HG02798 (cell line): Measurements from ENCODE around the gene MYO1E.

Experiments used
- ATAC-seq: cut with Tn5 transposase; IDR thresholded peaks from one replicate; pipeline ENCODE4 v1.9.1; 2021; ENCODE audit warnings: mild to moderate bottlenecking; ENCODE audit not compliant: unreplicated experiment, poor library complexity

MYO1E gene

DNA sequence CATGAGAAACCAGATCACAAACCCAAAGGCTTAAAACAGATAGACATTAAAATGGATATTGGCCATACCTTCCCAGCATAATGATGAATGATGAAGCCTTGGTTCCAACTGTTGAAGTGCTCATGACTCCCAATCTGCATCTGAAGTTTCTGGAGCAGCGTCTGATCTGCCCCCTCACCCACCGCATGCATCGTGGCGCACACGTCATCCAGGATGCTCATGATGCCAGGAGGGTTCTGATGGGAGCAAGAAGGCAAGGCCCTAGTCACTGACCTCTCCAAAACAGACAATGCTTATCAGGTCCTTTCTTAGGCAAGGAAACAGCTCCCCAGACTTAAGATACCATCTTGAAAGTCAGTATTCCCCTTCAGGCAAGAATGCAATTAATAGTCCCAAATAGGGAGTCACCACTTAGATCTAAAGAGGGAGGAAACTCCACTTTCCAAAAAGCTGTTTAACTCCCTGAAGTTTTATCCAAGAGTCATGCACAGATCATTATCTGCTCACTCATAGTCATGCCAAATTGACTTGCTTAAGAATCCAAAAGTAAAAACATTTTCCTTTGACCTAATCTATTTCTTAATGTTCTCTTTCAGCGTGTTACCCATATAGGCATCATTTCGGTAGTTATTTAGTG, 163.9 kb downstream of the MYO1E start:
- no peak for ATAC-seq

DNA sequence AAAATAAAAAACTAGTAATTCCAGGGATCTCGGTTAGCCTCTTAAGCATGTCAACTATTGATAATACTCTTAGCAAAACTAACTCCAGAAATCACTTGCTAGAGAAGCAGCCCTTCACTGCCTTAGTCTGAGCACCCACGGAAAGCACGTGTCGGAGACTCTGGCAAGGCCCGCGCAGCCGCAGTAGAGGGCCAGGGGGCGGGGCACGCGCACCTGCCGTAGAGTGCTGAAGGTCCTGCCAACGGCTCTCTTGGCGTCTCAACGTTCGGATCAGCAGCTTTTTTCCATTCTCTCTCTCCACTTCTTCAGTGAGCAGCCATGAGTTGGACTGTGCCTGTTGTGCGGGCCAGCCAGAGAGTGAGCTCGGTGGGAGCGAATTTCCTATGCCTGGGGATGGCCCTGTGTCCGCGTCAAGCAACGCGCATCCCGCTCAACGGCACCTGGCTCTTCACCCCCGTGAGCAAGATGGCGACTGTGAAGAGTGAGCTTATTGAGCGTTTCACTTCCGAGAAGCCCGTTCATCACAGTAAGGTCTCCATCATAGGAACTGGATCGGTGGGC, 166.0 kb downstream of the MYO1E start, which contains the start of gene LDHAL6B:
TSS of gene LDHAL6B (plus strand) at position 221 of the 561 bp plus-strand sequence. CDS start at position 319, 98 bp downstream.
- ATAC-seq: no peak

DNA sequence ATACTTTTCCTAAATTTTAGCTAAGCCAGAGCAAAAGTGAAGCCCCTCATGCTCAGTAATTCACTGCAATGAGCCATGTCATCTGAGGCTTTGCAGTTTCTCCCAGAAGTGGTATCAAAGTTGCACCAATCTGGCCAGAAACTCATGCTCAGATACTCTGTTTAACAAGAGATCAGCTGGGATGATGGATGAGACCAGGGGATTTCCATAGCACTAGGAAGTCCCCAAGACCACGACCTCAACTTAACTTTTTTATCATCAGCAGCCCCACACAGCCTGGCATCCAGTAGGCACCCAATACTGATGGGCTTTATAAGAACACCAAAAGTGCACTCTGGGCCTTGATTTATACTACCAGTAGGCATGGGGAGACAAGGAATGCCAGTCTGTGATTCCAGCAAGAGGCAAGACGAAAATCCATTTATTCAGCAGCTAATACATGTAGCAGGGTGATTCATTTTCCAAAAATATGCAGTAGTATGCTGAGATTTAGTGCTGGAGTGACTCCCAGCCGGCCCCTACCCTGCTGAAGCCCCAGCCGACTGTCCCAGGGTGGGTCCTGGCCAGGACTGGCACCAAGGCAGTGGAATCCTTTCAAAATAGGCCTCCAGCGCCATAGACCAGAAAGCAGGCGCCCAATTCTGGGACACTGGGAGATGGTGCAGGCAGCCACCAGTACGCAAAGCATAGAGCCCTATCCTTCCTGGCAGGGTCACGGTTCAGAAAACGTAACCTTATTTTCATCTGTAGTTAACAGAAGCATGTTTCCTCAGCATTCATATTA, 166.6 kb downstream of the MYO1E start:
- ATAC-seq: no peak

DNA sequence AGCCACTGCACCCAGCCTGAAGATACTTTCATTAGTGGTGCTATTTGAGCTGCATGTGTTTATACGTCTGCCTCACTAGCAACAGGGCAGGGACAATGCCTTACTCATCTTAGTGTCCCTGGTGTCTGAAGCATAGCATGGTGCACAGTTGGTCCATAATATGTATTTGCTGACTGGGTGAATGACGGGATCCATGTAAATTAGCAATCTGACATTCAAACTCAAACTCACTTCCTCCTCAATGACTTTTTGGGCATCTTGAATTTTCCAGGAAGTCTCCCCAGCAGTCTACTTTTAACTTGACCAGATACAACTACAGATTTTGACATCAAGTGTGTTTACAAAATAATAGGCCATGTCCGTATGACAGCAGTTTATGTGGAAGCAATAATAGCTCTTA, 169.0 kb downstream of the MYO1E start:
- ATAC-seq: no peak

DNA sequence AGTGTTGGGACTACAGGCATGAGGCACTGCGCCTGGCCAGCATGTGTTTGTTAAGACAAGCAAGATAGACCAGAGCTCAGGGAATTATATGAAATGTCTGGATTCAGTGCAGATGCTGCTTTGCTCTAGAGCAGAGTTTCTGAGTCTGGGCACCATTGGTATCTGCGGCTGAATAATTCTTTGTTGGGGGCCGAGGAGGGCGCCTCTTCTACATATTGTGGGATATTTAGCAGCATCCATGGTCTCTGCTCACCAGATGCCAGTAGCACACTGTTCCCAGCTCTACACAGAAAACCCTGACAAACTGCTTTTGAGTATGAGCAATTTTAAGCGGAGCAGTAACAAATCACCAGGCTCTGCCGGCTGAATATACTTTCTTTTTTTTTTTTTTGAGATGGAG, 169.7 kb downstream of the MYO1E start:
- ATAC-seq: no peak

DNA sequence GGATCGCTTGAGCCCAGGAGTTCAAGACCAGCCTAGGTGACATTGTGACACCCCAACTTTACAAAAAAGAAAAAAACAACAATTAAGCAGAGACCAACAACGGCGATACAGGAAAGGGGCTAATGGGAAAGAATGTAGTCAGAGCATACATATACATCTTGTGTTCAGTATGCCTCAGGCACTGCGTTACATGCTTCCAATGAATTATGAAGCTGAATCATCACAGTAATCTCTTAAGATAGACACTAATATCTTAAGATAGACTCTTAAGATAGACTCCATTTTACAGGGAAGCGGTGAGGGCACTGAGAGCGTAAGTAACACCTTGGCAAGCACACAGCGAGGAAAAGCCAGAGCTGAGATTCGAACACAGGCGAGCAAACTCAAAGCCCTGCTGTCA, 172.1 kb downstream of the MYO1E start:
- ATAC-seq: no peak

DNA sequence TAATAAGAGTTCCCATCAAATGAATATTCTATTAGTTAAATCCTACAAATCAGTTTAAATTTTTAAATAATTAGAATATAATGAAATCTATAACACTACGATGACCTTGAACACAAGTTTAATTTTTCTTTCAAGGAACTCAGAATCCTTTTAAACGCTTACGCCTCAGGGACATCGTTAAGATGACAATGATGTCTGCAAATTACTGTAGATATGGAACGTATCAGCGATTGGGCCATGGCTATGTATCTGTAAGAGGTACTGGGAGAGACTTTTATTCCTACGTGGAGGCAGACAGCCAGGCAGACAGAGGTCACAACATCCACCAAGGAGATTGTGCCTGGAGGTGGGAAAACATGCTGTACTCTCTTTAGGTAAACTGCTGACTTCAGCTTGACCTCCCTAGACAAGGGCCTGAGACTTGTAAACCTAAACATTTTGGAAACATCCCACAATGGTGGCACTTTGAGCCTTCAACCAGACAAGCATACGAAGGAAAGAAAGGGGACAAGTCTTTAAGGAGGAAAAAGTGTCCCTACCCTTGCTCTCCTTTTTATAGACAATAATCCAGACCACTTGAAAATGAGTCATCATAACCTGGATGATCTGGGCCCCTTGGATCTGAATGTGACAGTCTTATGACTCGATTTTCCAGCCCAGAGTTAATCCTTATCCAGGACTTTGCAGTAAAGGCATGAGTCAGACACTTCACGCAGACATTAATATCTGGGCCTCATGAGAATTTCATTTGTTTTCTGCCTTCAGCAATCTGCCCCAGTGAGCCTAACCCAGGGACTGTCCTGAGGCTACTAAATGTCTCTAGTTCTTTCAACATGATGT, 172.8 kb downstream of the MYO1E start:
- no peak for ATAC-seq

DNA sequence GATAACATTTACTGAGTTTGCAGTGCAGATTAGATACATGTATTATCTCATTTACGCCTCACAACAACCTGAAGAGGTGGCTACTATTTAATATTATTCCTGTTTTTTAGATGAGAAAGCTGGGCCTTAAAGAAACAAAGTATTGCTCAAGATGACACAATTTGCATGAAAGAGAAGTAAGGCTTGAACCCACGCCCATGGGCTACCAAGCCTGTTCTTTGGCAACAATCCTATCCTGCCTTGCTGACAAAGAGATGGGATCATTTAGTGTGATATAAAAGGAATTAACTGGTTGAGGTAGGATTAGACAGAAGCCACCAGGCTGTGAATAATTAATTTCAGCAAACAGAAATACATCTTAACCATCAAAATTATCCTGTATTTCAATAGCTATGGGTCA, 175.2 kb downstream of the MYO1E start:
- no peak for ATAC-seq

DNA sequence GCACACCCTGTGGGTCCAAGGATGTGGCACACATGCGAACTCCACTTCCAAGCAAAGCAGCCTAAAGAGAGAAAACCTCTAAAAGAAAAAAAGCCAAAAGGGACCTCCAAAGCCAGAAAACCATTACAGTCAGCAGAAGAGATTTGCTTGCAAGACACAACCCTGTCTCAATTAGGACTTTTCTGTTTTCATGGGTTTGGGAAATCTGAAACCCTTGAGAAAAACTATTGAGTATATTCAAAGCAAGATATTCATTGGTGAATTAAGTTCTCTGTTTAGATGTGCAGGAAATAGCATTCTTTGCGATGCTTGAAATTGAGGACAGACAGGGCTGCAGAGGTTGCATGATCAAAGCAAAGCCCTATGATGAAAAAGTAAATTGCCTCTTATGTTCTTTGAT, 176.3 kb downstream of the MYO1E start:
- no peak for ATAC-seq

DNA sequence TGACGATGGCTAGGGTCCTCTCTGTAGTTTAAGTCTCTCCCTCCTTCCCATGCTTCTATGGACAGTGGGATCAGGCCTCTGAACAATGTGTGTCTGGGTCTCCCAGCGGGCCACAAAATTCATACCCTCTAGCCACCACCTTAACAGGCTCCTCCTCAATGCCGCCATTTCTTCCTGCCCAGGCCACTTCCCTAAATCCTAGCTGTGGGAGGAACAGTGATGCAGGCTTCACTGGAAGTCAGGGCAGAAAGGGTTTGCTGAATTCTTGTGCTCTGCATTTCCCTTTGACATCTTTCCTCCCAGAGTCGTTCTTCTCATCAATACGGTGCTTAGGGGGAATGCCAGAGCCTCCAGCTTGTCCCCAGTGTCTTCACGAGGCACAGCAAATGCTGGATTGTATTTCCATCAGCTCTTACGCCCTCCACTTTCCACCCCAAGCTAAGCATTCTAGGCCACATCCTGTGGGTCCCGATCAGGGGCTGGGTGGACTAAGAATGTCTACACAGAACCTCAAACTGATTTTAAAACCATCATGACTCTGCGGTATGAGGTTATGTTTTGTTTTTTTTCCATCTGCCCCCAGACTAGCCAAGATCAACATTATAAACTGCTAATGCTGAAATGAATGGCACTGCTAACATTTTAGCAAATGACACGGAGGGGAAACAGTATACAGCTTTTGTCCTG, 177.9 kb downstream of the MYO1E start:
- no peak for ATAC-seq

DNA sequence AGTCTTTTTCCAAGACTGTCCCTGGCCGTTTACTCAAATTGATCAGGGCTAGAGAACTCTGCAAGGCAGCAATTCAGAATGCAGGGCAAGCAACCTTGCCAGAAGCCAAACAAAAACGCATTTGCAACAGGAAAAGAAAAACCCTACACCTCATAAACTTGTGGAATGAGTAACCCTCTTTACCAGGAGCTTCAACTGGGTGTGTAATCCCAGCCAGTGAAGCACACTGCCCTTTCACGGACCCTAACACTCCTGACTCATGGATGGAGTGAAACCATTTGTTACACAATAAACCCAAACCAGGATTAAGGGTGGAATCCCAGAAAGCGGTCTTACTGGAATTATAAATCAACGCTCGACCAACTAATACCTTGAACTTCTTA, 180.8 kb downstream of the MYO1E start:
- ATAC-seq: no peak

DNA sequence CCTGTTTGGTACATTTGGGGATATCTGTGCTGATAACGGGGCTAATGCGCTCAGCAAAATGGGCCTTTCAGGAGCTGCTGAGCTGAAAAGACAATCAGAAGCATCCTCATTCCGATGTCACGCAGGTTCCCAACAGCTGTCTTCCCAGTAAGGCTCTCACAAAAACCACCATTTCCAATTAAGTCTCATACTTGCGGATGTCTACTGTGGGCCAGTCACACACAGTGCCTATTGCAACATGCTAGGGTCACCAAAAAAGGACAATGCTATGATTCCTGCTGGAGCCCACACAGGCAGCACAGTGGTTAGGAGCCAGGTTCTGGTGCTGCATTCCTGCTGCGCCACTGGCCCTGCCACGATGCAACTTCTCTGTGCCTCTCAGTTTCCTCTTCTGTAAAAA, 182.4 kb downstream of the MYO1E start:
- ATAC-seq: no peak

DNA sequence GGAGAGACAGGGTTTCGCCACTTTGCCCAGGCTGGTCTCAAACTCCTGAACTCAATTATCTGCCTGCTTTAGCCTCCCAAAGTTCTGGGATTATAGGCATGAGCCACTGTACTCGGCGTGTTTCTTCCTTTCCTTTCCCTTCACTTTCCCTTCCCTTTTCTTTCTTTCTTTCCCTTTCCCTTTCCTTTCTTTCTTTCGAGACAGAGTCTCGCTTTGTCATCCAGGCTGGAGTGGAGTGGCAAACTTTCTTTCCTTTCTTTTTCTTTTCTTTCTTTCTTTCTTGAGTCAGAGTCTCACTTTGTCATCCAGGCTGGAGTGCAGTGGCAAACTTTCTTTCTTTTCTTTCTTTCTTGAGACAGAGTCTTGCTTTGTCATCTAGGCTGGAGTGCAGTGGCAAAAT, 183.4 kb downstream of the MYO1E start:
- ATAC-seq: no peak

DNA sequence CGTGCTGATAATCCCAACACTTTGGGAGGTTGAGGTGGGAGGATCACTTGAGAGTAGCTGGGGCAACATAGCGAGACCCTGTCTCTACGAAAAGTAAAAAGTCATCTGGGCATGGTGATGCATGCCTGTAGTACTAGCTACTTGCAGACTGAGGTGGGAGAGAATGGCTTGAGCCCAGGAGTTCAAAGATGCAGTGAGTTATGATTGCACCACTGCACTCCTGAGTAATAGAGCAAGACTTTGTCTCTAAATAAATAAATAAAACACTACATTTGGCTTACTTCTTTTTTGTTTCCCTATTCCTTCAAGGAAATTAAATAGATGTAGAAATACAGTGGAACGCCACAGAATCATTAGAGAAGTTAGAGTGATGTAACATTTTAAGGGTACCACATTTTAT, 186.2 kb downstream of the MYO1E start:
- no peak for ATAC-seq

DNA sequence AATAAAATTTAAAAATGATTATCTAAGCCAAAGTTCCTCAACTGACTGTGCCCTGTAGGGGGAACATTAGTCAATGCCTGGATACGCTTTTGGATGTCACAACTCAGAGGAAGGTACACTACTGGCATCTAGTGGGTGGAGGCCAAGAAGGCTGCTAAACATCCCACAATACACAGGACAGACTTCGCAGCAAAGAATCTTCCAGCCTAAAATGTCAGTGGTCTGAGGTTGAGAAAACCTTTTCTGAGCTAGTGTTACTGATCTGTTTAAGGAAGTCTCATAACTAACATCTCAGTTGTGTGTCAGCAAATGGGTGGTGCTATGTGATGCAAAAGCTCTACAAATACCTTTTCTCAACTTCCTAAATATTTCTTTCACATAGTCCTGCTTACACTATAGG, 186.9 kb downstream of the MYO1E start:
- ATAC-seq: no peak

DNA sequence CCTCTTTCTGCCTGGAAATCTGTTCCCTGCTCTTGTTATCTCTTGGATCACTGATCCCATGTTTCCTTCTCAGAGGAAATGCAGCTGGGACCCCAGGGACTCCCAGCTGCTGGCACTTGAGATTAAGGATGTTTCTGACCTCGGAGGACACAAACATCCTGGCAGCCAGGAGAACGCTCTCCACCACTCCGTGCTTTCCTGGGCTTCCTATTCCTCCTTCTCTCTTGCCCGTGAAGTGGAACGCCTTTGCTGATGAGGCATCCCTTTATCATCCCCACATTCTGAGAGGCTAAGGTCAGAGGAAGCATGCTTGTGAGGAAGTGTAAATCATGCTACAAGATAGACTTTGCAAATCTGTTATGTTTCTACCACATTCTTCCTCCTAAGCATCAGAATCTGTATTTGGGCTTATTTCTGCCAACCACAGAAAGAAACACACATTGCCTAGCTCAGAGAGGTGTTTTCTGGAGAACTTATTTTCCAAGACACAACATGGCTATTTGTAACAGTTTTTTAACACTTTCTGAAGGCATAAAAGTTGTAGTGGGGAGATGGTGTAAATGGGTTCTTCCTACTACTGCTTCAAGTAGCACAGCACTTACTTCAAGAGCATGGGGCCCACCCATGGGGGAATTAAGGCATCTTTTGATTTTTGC, 191.6 kb downstream of the MYO1E start:
- ATAC-seq: no peak

DNA sequence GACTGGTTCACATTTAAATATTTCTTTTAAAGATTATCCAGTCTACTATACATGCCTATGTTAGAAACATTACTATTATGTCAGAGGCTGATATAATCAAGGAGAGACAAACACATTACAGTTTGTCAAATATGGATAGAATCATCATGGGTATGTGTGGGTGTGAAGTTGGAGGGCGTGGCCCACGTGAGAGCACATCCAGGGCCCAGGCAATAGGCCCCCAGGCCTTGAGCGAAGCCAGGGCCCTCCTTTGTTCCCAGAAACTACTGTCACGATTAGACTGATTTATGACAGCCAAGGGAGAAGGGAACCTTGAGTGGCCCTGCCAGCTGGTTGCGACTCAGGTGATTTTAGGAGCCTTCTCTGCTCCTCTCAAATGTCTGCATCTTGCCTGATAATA, 193.0 kb downstream of the MYO1E start:
- no peak for ATAC-seq

DNA sequence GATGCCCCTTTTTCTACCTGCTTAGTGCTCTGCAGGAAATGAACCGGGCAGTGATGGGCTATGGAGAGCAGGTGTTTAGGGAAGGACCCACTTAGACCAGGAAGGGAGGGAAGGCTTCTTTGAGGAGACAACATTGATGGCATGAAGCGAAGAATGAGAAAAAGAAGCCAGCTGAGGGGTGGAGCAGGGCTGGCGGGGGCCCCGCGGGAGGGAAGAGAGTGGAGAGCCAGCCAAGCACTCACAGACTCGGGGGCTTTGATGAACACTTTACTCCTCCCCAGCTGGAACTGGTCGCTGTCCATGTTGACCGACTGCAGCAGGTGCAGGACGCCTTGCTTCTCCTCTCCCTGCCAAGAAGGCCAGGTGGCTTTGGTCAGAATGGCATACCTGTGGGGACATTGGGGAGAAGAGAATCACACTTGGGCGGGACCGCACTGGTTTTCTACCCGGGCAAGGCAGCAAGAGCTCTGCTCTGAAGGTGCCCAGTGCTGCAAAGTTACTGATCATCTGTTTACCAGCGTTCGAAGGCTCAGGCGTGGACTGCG, 194.4 kb downstream of the MYO1E start:
- ATAC-seq: no peak

DNA sequence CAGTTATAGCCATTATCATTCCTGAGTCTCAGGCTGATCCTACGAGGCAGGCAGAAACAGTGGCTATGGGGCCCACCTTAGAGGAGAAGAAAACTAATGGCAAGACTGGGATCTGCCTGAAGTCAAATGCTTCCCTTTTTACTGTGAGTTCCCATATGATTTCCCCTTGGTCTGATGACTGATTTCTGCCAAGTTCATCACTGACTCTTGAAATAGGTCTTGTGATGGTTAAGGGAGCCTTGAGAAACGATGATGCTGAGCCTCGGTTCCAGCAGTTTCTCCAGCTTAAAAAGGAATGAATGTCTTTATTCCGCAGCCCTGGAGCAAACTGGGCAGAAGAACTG, 195.4 kb downstream of the MYO1E start:
- no peak for ATAC-seq
